ENCODE data around the gene SPRR2E.

DNA sequence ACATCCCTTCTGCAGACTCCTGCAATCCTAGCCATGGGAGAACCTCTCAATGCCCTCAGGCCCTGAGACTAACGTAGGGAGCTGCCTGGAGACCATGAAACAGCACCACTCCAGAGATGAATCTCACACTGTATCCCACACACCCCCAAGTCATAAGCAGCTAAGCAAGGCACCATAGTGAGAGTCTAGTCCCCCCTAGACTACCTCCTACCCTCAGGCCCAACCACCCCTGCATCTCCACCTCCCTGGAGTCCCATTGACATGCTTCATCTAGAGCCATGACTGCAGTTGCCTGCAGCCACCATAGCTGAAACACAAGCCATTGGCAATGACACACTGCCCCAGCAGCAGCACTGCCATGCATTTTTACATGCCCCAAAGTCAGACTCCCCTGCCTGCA, 38.9 kb upstream of the SPRR2E start:
- TF ChIP-seq, protein P1, sequence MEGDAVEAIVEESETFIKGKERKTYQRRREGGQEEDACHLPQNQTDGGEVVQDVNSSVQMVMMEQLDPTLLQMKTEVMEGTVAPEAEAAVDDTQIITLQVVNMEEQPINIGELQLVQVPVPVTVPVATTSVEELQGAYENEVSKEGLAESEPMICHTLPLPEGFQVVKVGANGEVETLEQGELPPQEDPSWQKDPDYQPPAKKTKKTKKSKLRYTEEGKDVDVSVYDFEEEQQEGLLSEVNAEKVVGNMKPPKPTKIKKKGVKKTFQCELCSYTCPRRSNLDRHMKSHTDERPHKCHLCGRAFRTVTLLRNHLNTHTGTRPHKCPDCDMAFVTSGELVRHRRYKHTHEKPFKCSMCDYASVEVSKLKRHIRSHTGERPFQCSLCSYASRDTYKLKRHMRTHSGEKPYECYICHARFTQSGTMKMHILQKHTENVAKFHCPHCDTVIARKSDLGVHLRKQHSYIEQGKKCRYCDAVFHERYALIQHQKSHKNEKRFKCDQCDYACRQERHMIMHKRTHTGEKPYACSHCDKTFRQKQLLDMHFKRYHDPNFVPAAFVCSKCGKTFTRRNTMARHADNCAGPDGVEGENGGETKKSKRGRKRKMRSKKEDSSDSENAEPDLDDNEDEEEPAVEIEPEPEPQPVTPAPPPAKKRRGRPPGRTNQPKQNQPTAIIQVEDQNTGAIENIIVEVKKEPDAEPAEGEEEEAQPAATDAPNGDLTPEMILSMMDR (IDR thresholded peaks at IDR 0.05), result no peak
- TF ChIP-seq EZH2 (IDR thresholded peaks at IDR 0.05), result no peak
